Uterus (tissue), 2 donors: ENCODE results near the gene TEX47.

Experiments
- CTCF ChIP-seq, 4 experiments: fragments of 200-600 bp in 2 of 4; fragments of 450-650 bp in 2 of 4; sonication (generic) in 2 of 4; IDR thresholded peaks; one replicate each; pipeline ENCODE4 v1.5.1; 2016 to 2019; ENCODE audit warnings: antibody characterized with exemption in 4 of 4, mild to moderate bottlenecking in 2 of 4, moderate library complexity in 1 of 4
- POLR2A ChIP-seq, 2 donors: fragments of 450-650 bp; IDR thresholded peaks; one replicate each; pipeline ENCODE4 v1.6.1; 2016; ENCODE audit warnings: antibody characterized with exemption in 2 of 2, mild to moderate bottlenecking in 1 of 2, moderate library complexity in 1 of 2

GRCh38 chr7:88792361-88792760, 3.2 kb downstream of the TEX47 start:
- TF ChIP-seq POLR2A (IDR thresholded peaks at IDR 0.05) (no peak), CTCF (IDR thresholded peaks at IDR 0.05) (no peak)
